ENCODE measurements around the gene CNIH3.

DNA sequence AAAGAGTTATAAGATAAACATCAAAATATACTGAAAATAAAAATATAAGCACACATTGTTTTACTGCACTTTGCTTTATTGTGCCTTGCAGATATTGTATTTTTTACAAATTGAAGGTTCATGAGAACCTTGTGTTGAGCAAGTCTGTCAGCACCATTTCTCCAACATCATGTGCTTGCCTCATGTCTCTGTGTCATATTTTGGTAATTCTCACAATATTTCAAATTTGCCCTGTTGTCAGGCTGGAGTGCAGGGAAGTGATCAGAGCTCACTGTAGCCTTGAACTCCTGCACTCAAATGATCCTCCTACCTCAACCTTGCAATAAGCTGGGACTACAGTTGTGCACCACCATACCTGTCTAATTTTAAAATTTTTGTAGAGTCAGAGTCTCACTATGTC lies 21.3 kb upstream of the CNIH3 start:
- TF ChIP-seq MAX (IDR thresholded peaks at IDR 0.05) (no peak), TCF12 (IDR thresholded peaks at IDR 0.05; ENCODE audit: low read depth) (no peak), REST (IDR thresholded peaks at IDR 0.05; ENCODE audit: low read depth) (no peak), EP300 (IDR thresholded peaks at IDR 0.05; ENCODE audit: borderline replicate concordance) (no peak), TEAD4 (IDR thresholded peaks at IDR 0.05) (no peak), CREB1 (IDR thresholded peaks at IDR 0.05; ENCODE audit: low read depth) (no peak), CEBPB (IDR thresholded peaks at IDR 0.05) (no peak), YY1 (IDR thresholded peaks at IDR 0.05; ENCODE audit: low read depth) (no peak), ZBTB7A (IDR thresholded peaks at IDR 0.05; ENCODE audit: low read depth) (no peak), TAF1 (IDR thresholded peaks at IDR 0.05; ENCODE audit: low read depth) (no peak), FOXM1 (IDR thresholded peaks at IDR 0.05; ENCODE audit: borderline replicate concordance, low read depth) (no peak), NFIC (IDR thresholded peaks at IDR 0.05) (no peak)
- TF ChIP-seq, protein P1, sequence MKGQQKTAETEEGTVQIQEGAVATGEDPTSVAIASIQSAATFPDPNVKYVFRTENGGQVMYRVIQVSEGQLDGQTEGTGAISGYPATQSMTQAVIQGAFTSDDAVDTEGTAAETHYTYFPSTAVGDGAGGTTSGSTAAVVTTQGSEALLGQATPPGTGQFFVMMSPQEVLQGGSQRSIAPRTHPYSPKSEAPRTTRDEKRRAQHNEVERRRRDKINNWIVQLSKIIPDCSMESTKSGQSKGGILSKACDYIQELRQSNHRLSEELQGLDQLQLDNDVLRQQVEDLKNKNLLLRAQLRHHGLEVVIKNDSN (IDR thresholded peaks at IDR 0.05), result no peak
